NT2/D1 (cell line): ENCODE measurements around the gene ATPAF2.
A peak's percentile ranks its signal among the peaks of the same experiment; 100 is the strongest.

ENCODE experiments used
- DNase-seq: peaks from one replicate; pipeline ENCODE4 v3.0.0-alpha.2; 2011; ENCODE audit warnings: low read depth, low spot score
- H3K27me3 ChIP-seq: 2 replicates; pipeline ENCODE4 v1.6.0; 2011; ENCODE audit warnings: mild to moderate bottlenecking; ENCODE audit not compliant: insufficient read length, insufficient read depth
- H3K36me3 ChIP-seq: 2 replicates; pipeline ENCODE4 v1.6.1; 2011; ENCODE audit warnings: mild to moderate bottlenecking, low read length, mixed read lengths; ENCODE audit not compliant: insufficient read depth, insufficient read length
- H3K4me1 ChIP-seq: 2 replicates; pipeline ENCODE4 v1.5.1; 2011; ENCODE audit not compliant: insufficient read depth, insufficient read length
- H3K4me3 ChIP-seq: 2 replicates; pipeline ENCODE4 v1.5.1; 2011; ENCODE audit warnings: low read depth; ENCODE audit not compliant: insufficient read length
- H3K9ac ChIP-seq: 2 replicates; pipeline ENCODE4 v1.6.0; 2011; ENCODE audit warnings: low read depth; ENCODE audit not compliant: insufficient read length
- H3K9me3 ChIP-seq: 2 replicates; pipeline ENCODE4 v1.5.1; 2011; ENCODE audit warnings: mild to moderate bottlenecking, low read length; ENCODE audit not compliant: insufficient read depth
- SUZ12 ChIP-seq: IDR thresholded peaks from 2 replicates; pipeline ENCODE4 v1.6.1; 2011; ENCODE audit not compliant: insufficient read length, insufficient read depth; ENCODE audit errors: extremely low read depth
- YY1 ChIP-seq: IDR thresholded peaks from 2 replicates; pipeline ENCODE4 v1.6.1; 2011; ENCODE audit not compliant: insufficient read length, insufficient read depth
- ZNF274 ChIP-seq: IDR thresholded peaks from 2 replicates; pipeline ENCODE4 v1.6.1; 2011; ENCODE audit warnings: mild to moderate bottlenecking, low read depth, low read length

The ATPAF2 gene

GRCh38 chr17:18038861-18039534 lies at the start of gene ATPAF2, which contains the start of gene GID4:
Gene ATPAF2 (minus strand): TSS chr17:18039168. CDS start chr17:18039013, 155 bp downstream.
Gene GID4 (plus strand): TSS chr17:18039408. CDS start chr17:18039465, 57 bp downstream.
- Histone ChIP-seq H3K36me3 (peaks cover 2% of the 10 kb centered on the region), H3K9me3 (no peaks in the 10 kb centered on the region), H3K9ac (peak within 1 kb of the TSS; percentile 91), H3K4me3 (peak within 1 kb of the TSS; percentile 84), H3K4me1 (peaks cover 4% of the 10 kb centered on the region), H3K27me3 (no peaks in the 10 kb centered on the region)
- TF ChIP-seq YY1, result peak; percentile 82
- no peak for TF ChIP-seq ZNF274
- peak; percentile 98 for DNase-seq

- peak; percentile 80 for DNase-seq
- Histone ChIP-seq H3K4me3 (peak within 1 kb of the TSS; percentile 88), H3K36me3 (peaks cover 17% of the 10 kb centered on the region), H3K4me1 (peaks cover 3% of the 10 kb centered on the region), H3K9me3 (no peaks in the 10 kb centered on the region), H3K27me3 (no peaks in the 10 kb centered on the region), H3K9ac (peak within 1 kb of the TSS; percentile 88)
- TF ChIP-seq YY1 (peak; percentile 9), SUZ12 (no peak), ZNF274 (no peak)
Observed at GRCh38 chr17:18087610-18088491, 48.9 kb upstream of the ATPAF2 start, which contains the start of gene DRG2. Gene DRG2 (plus strand): TSS chr17:18087948. CDS start chr17:18088024, 76 bp downstream.

- no peak for TF ChIP-seq SUZ12
- TF ChIP-seq ZNF274, result no peak
- no peak for TF ChIP-seq YY1
- no peaks in the 10 kb centered on the region for H3K27me3 ChIP-seq
- H3K4me1 ChIP-seq, result peaks cover 3% of the 10 kb centered on the region
- no peak overlapping the region for H3K4me3 ChIP-seq
- H3K36me3 ChIP-seq, result no peaks in the 10 kb centered on the region
- no peaks in the 10 kb centered on the region for H3K9me3 ChIP-seq
- H3K9ac ChIP-seq, result no peak overlapping the region
- DNase-seq, result no peak
Observed at GRCh38 chr17:18084256-18084655, 45.3 kb upstream of the ATPAF2 start.

GRCh38 chr17:18079543-18079942 lies 40.6 kb upstream of the ATPAF2 start:
- H3K4me1 ChIP-seq, result no peaks in the 10 kb centered on the region
- H3K27me3 ChIP-seq, result no peaks in the 10 kb centered on the region
- TF ChIP-seq ZNF274 (no peak), YY1 (no peak), SUZ12 (no peak)
- no peak overlapping the region for H3K4me3 ChIP-seq
- no peaks in the 10 kb centered on the region for H3K9me3 ChIP-seq
- no peak overlapping the region for H3K9ac ChIP-seq
- no peaks in the 10 kb centered on the region for H3K36me3 ChIP-seq
- no peak for DNase-seq

GRCh38 chr17:18076936-18077335 lies 38.0 kb upstream of the ATPAF2 start:
- H3K4me3 ChIP-seq, result no peak overlapping the region
- no peak for DNase-seq
- no peaks in the 10 kb centered on the region for H3K27me3 ChIP-seq
- no peaks in the 10 kb centered on the region for H3K4me1 ChIP-seq
- H3K36me3 ChIP-seq, result no peaks in the 10 kb centered on the region
- H3K9ac ChIP-seq, result no peak overlapping the region
- TF ChIP-seq ZNF274 (no peak), SUZ12 (no peak), YY1 (no peak)
- H3K9me3 ChIP-seq, result no peaks in the 10 kb centered on the region

GRCh38 chr17:18074566-18075272 lies 35.8 kb upstream of the ATPAF2 start:
- Histone ChIP-seq H3K4me3 (no peak overlapping the region), H3K36me3 (no peaks in the 10 kb centered on the region), H3K9me3 (no peaks in the 10 kb centered on the region), H3K4me1 (no peaks in the 10 kb centered on the region), H3K27me3 (no peaks in the 10 kb centered on the region), H3K9ac (no peak overlapping the region)
- no peak for TF ChIP-seq YY1
- TF ChIP-seq SUZ12, result no peak
- TF ChIP-seq ZNF274, result no peak
- no peak for DNase-seq

- H3K36me3 ChIP-seq, result no peaks in the 10 kb centered on the region
- H3K27me3 ChIP-seq, result no peaks in the 10 kb centered on the region
- H3K9ac ChIP-seq, result no peak overlapping the region
- no peaks in the 10 kb centered on the region for H3K9me3 ChIP-seq
- H3K4me1 ChIP-seq, result no peaks in the 10 kb centered on the region
- H3K4me3 ChIP-seq, result no peak overlapping the region
- no peak for DNase-seq
- TF ChIP-seq ZNF274 (no peak), YY1 (no peak), SUZ12 (no peak)
Observed at GRCh38 chr17:18071751-18072150, 32.8 kb upstream of the ATPAF2 start.
